PC-9 (cell line): ENCODE data around the gene SARS2.

ENCODE experiments used
- EZH2 ChIP-seq: fragments of 200-600 bp; sonication (generic); IDR thresholded peaks from 2 replicates; pipeline ENCODE4 v1.8.0; 2017; ENCODE audit warnings: antibody characterized with exemption, low read depth
- TF ChIP-seq, protein P1 (sequence below): fragments of 200-600 bp; sonication (generic); conservative IDR thresholded peaks from 2 replicates; pipeline ENCODE4 v1.6.1; 2017; ENCODE audit warnings: mixed run types, antibody characterized with exemption, mild to moderate bottlenecking, moderate library complexity

DNA sequence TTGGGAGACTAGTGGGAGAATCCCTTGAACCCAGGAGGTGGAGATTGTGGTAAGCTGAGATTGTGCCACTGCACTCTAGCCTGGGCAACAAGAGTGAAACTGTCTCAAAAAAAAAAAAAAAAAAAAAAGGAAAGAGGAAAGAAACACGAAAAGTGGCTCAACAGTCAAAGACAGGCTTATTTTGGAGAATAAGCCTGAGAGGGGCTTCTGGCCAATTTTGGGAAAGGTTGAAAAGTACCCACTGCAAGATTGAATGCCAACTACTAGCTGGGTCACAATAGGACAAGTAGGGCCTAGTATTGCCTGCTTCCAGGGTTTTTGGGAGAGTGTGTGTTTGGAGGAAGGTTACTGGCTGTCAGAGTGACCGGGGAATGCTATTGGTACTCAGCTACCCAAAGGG lies 27.7 kb upstream of the SARS2 start:
- TF ChIP-seq, protein P1, sequence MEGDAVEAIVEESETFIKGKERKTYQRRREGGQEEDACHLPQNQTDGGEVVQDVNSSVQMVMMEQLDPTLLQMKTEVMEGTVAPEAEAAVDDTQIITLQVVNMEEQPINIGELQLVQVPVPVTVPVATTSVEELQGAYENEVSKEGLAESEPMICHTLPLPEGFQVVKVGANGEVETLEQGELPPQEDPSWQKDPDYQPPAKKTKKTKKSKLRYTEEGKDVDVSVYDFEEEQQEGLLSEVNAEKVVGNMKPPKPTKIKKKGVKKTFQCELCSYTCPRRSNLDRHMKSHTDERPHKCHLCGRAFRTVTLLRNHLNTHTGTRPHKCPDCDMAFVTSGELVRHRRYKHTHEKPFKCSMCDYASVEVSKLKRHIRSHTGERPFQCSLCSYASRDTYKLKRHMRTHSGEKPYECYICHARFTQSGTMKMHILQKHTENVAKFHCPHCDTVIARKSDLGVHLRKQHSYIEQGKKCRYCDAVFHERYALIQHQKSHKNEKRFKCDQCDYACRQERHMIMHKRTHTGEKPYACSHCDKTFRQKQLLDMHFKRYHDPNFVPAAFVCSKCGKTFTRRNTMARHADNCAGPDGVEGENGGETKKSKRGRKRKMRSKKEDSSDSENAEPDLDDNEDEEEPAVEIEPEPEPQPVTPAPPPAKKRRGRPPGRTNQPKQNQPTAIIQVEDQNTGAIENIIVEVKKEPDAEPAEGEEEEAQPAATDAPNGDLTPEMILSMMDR, result no peak
- TF ChIP-seq EZH2, result no peak
